GM12878 (cell line): ENCODE data around the gene CHMP1A. TPM values are rescaled to one million over a fixed set of nuclear protein-coding genes. Genes with fewer than 3 reads are reported as not detected.

ENCODE experiments used
- ATAC-seq: fragments of 200-7000 bp; cut with Tn5 transposase; 3 replicates; pipeline ENCODE4 v1.9.1; 2020; ENCODE audit warnings: mild to moderate bottlenecking, moderate library complexity
- BruUV-seq: library from RNA; stranded (reverse); fragments of 400-500 nt; replicated peaks from 2 replicates; lab custom pipeline; 2021; lab: Mats Ljungman, UMichigan
- CTCF ChIA-PET: fragments of 300-600 bp; sonication (Branson Sonifier 250); formaldehyde crosslinking; extraction: SDS; loops from one replicate; lab custom pipeline; 2021; ENCODE audit warnings: inconsistent platforms; lab: Yijun Ruan, JAX
- POLR2A ChIA-PET: fragments of 350-600 bp; formaldehyde crosslinking; extraction: SDS; loops from one replicate; lab custom pipeline; 2021; ENCODE audit warnings: inconsistent platforms; lab: Charles Lee
- RAD21 ChIA-PET: fragments of 300-600 bp; sonication (Branson Sonifier 250); formaldehyde crosslinking; loops from one replicate; lab custom pipeline; 2023; ENCODE audit warnings: antibody characterized with exemption; ENCODE audit not compliant: unreplicated experiment; lab: Charles Lee
- SMC1A ChIA-PET: fragments of 300-600 bp; sonication (Branson Sonifier 250); formaldehyde crosslinking; loops from one replicate; lab custom pipeline; 2023; ENCODE audit not compliant: unreplicated experiment, uncharacterized antibody; lab: Charles Lee
- DNase-seq: peaks from one replicate; pipeline ENCODE4 v3.0.0-alpha.2; 2011; ENCODE audit warnings: low read depth, low spot score
- FAIRE-seq: peaks from 3 replicates; lab custom pipeline; 2011; peaks lifted over from hg19 to GRCh38; lab: Jason Lieb, UNC
- H2AFZ ChIP-seq: 2 replicates; pipeline ENCODE4 v1.6.0; 2011; ENCODE audit warnings: low read depth, low read length, control low read depth; ENCODE audit not compliant: control insufficient read depth
- H3K27ac ChIP-seq: 2 replicates; pipeline ENCODE4 v1.5.1; 2011; ENCODE audit warnings: control low read depth; ENCODE audit not compliant: control insufficient read depth, insufficient read depth
- H3K27me3 ChIP-seq, 2 experiments: replicated peaks in 1 of 2; 2 replicates each; pipeline versions ENCODE4 v1.6.0 to v1.6.1; 2011; ENCODE audit warnings: low read length in 1 of 2; ENCODE audit not compliant: control insufficient read depth in 2 of 2, insufficient read depth in 2 of 2
- H3K36me3 ChIP-seq, 2 experiments: 2 replicates each; pipeline ENCODE4 v1.5.1; 2011; ENCODE audit warnings: low read length in 1 of 2; ENCODE audit not compliant: control insufficient read depth in 2 of 2, insufficient read depth in 2 of 2
- H3K4me1 ChIP-seq: 2 replicates; pipeline ENCODE4 v1.6.1; 2011; ENCODE audit warnings: mild to moderate bottlenecking, low read length, moderate library complexity, mixed read lengths; ENCODE audit not compliant: control insufficient read depth, insufficient read depth
- H3K4me2 ChIP-seq: 2 replicates; pipeline ENCODE4 v1.6.0; 2011; ENCODE audit warnings: control low read depth; ENCODE audit not compliant: control insufficient read depth, insufficient read depth
- H3K4me3 ChIP-seq: fragments of 200-600 bp; sonication (generic); 2 replicates; pipeline ENCODE4 v1.5.1; 2016
- H3K79me2 ChIP-seq: 2 replicates; pipeline ENCODE4 v1.6.0; 2011; ENCODE audit warnings: low read length; ENCODE audit not compliant: control insufficient read depth, insufficient read depth
- H3K9ac ChIP-seq: 2 replicates; pipeline ENCODE4 v1.8.0; 2011; ENCODE audit warnings: low read length, control low read depth, mixed read lengths; ENCODE audit not compliant: control insufficient read depth, insufficient read depth
- H3K9me3 ChIP-seq: replicated peaks from 3 replicates; pipeline ENCODE4 v1.5.1; 2011; ENCODE audit warnings: mild to moderate bottlenecking, low read length; ENCODE audit not compliant: control insufficient read depth, insufficient read depth
- H4K20me1 ChIP-seq: 2 replicates; pipeline ENCODE4 v1.6.0; 2011; ENCODE audit not compliant: control insufficient read depth, insufficient read depth
- BMI1 ChIP-seq: fragments of 450-650 bp; IDR thresholded peaks from 2 replicates; pipeline ENCODE4 v1.6.1; 2016; ENCODE audit warnings: mild to moderate bottlenecking, moderate library complexity, borderline replicate concordance
- ESRRA ChIP-seq: IDR thresholded peaks from 2 replicates; pipeline ENCODE4 v1.6.1; 2012; ENCODE audit warnings: mild to moderate bottlenecking, low read length, improper control_type of control experiment
- RELB ChIP-seq: fragments of 450-650 bp; IDR thresholded peaks from 2 replicates; pipeline ENCODE4 v1.6.1; 2017; ENCODE audit warnings: low read depth, mild to moderate bottlenecking, moderate library complexity
- WGBS: methylation state at CpG from one replicate; pipeline ENCODE4 v1.1.6; 2016; ENCODE audit warnings: low lambda C conversion rate; ENCODE audit not compliant: insufficient replicate concordance, insufficient coverage; ENCODE audit errors: missing lambda C conversion rate; 5-methylcytosine and 5-hydroxymethylcytosine counted together
- in situ Hi-C: fragments of 300-500 bp; cut with MboI; formaldehyde crosslinking; loops from 9 replicates; pipeline ENCODE4 v1.14.3; 2018; ENCODE audit warnings: mixed read lengths
- intact Hi-C: fragments of 100-400 bp; cut with micrococcal nuclease; formaldehyde crosslinking; loops from one replicate; pipeline ENCODE4 v1.14.2; 2022; ENCODE audit not compliant: unreplicated experiment
- polyA plus RNA-seq, 11 experiments: library from polyadenylated mRNA; depleted of rRNA in 4 of 11; unstranded in 6 of 11; stranded (reverse) in 5 of 11; fragments of >200 nt; fragmentation: Nextera tagmentation in 4 of 11; fragmentation: Illumina TruSeq in 1 of 11; extraction: Ambion mirVana in 4 of 11; extraction: Trizol in 1 of 11; gene quantifications; 1 replicate in 1 of 11; 2 replicates in 10 of 11; pipeline versions ENCODE4 v1.2.1 to v1.2.3, GENCODE V29; 2011 to 2016; ENCODE audit warnings: inconsistent platforms in 2 of 11, missing spikeins in 2 of 11, low read depth in 1 of 11
- total RNA-seq, 4 experiments: library from RNA; depleted of rRNA in 3 of 4; stranded (reverse); fragments of >200 nt in 3 of 4; fragmentation: Illumina TruSeq in 1 of 4; extraction: Trizol in 1 of 4; gene quantifications; 2 replicates each; pipeline versions ENCODE4 v1.2.1 to v1.2.3, GENCODE V29; 2013 to 2021

CHMP1A gene
- total and polyA plus RNA-seq, 10 of the 15 experiments (the other 5 are each of a cell fraction or from before 2014, with no cell fraction given): 1.0 to 86.7 (median 54.7) TPM

GRCh38 chr16:89705006-89705405, 47.5 kb upstream of the CHMP1A start:
- Histone ChIP-seq H3K27me3 (no peaks in the 10 kb centered on the region), H3K4me1 (peaks cover 11% of the 10 kb centered on the region), H2AFZ (no peak overlapping the region), H3K4me3 (no peak overlapping the region), H3K9me3 (no peaks in the 10 kb centered on the region), H4K20me1 (no peaks in the 10 kb centered on the region), H3K9ac (no peak overlapping the region), H3K36me3 (no peaks in the 10 kb centered on the region), H3K4me2 (no peak overlapping the region), H3K27ac (no peak overlapping the region), H3K79me2 (no peaks in the 10 kb centered on the region)
- FAIRE-seq: no peak
- ChIA-PET RAD21 (interaction anchor here (1.2 to 3.3 kb wide), 5 partner anchors 15 to 133 kb away, joined by 3 to 33 read pairs (median 4); partner anchors contain the start of gene VPS9D1), CTCF (interaction anchor here (1.0 to 5.4 kb wide), 7 partner anchors 15 to 377 kb away, joined by 3 to 119 read pairs (median 12); partner anchors contain the start of gene VPS9D1), POLR2A (interaction anchor here (1.8 kb wide), 1 partner anchor 156 kb away, joined by 9 read pairs; no protein-coding TSS in a partner anchor), SMC1A (interaction anchor here (1.4 to 4.7 kb wide), 3 partner anchors 36 to 155 kb away, joined by 3 to 44 read pairs (median 39); no protein-coding TSS in a partner anchor)
- no peak for DNase-seq
- in situ Hi-C loops: loop anchor here (10.0 kb wide), 1 partner anchor 90 kb away; no protein-coding TSS in a partner anchor
- BruUV-seq: no TSS peak
- ATAC-seq: no peak
- no peak for TF ChIP-seq BMI1
- TF ChIP-seq ESRRA: no peak
- no peak for TF ChIP-seq RELB
- intact Hi-C loops: loop anchor here (10.0 kb wide), 1 partner anchor 210 kb away; the partner anchor contains the start of gene MC1R
- 71% methylated on average over 15 of the region's 15 CpGs for WGBS
